ENCODE results near the gene EHD3.

EHD3 gene

DNA sequence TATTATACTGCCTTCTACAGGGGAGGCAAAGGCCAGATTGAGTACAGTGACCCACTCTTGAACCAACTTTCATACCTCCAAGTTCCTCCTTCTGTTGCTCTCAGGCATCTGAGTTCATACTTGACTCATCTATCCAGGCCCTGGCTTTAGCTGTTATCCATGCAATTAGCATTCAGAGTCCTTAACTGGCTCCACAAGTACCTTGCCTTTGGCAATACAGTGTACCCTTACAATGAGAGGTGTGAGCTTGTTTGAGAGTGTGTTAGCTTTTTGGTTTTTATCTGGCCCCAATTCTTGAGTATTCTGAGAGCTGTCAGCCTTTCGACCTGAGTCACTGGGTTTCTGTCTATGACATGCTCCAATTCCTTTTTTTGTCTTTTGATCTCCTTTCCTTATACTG, 60.2 kb downstream of the EHD3 start:
- DNase-seq (ENCODE audit: low spot score), result no peak

DNA sequence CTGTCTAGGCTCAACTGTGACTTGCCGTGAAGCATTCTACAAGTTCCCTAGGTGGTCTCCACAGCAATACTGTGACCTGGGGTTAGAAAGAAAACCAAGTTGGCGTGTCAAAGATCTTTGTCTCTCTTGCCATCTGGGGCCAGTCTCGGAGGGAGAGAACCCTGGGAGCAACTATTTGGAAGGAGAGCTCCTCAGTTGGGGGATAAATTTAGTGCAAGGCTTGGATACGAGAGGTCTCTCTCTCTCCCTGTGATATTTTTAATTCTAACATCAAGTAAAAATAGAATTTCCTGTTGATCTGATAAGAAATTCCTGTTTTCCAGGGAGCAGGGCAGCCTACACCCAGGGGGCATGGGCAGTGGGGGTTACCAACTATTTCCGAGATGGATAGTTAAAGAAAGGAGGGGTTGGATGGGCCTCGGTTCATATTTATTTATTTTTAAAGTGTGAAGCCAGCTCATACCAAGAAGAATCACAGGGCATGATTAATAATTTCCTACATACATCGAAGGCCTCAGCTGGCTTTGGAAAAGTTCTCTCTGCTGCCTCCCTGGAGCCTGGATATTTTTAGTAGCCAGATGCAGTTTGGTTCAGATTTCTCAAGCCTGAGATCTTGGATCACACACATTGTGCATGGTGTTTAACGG, 62.8 kb downstream of the EHD3 start:
- peak; percentile 44 for DNase-seq (ENCODE audit: low spot score)

DNA sequence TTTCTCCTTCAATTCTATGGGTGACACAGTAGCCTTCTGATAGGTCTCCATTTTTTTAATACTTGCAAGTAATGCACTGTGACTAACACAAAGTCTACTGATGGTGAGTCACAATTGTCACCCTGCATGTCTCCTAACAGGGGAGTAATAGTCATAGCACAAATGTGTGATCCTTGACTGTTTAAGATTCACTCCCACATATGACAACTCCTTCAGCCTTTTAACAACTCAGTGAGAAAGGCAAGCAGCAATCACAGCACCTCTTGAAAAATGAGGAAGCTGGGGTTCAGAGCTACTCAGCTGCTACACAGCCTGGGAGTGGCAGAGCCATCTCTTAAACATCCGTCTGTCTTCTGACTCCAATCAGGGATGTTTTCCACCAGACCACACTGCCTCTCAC, 63.8 kb downstream of the EHD3 start:
- peak; percentile 56 for DNase-seq (ENCODE audit: low spot score)

DNA sequence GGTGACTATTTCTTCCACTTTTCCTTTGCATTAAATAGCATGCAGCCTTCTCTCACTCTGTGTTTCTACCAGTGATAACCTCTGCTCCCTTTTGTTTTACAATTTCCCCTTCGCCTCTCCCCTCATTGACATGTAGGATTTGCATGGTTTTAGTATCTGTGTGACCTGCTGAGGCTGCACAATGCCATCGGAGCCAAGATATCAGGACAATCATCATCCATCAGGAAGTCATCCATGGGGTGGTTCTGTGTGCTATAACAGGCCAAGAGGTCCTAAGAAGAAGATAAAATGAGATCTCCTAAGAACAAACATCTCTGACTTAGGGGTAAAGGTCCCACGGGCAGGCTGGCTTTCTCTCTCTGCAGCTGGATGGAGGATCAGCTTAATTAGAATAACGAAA, 65.6 kb downstream of the EHD3 start:
- DNase-seq (ENCODE audit: low spot score), result no peak

GRCh38 chr2:31300309-31300708, 66.4 kb downstream of the EHD3 start:
- no peak for DNase-seq (ENCODE audit: low spot score)

DNA sequence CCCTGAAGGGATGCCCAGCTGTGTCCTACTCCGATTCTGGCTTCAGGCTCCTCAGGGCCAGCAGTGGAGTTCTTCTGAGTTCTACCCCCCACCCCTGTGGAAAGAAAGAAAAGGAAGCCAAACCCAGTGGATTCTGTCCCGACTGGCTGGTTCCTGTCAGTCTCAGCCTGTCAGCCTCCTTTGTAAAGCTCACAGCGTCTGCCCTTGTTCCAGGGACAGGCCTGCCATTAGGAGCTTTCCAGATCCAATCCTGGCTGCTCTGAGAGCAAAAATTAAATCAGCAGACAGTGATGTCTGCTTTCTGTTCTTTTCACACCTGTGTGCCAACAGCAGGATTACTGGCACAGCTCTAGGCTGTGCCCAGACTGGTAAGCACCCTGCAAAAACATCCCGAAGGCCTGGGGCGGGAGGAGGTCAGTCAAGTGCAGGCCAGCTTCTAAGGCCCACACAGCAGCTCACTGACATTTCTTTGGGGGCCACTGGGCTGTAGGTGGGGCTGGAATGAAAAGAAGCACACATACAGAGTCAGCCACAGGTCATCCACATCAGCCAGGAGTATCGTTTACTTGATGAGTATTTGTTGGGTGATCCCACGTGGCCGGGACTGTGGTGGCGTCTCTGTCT, 69.1 kb downstream of the EHD3 start:
- DNase-seq (ENCODE audit: low spot score), result no peak

DNA sequence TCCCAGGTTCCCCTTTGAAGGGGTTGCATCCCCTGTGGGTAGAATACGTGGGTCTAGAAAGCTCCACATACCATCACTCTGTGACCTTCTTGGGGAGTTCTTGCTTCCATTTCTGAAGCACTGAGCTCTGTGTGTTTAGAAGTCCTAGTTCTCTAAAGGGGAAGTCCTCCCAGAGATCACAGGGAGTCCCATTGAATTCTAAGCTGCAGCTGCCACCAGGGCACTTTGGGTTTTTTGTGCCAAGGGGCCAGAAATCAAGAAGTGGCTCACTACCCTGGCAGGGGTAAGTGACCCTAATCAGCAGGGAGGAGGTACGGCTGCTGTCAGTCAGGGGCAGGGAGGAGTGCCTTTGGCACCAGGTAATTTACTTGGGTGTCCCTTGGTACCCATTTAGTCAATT, 70.9 kb downstream of the EHD3 start:
- no peak for DNase-seq (ENCODE audit: low spot score)

GRCh38 chr2:31312898-31313297, 78.9 kb downstream of the EHD3 start:
- peak; percentile 31 for DNase-seq (ENCODE audit: low spot score)

- DNase-seq (ENCODE audit: low spot score), result no peak
These were observed 80.8 kb downstream of the EHD3 start for GRCh38 chr2:31314761-31315160.

DNA sequence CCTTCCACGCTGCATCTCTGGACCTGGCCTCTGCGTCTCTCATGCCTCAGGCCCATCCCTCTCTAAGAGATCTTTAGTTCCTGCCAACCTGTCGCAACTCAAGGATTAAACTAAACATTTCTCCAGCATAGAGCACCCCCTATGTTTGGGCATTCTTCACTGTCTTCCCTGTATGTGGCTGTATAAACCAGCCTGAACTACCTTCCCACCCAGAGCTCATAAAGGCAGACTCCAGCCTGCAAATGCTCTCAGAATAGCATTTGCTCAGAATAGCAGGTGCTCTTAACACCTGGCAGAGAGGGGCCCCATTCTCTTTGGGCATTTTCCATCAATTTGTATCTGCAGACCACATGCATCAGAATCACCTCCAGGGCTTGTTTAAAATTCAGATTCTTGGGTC, 83.4 kb downstream of the EHD3 start:
- DNase-seq (ENCODE audit: low spot score), result no peak

DNA sequence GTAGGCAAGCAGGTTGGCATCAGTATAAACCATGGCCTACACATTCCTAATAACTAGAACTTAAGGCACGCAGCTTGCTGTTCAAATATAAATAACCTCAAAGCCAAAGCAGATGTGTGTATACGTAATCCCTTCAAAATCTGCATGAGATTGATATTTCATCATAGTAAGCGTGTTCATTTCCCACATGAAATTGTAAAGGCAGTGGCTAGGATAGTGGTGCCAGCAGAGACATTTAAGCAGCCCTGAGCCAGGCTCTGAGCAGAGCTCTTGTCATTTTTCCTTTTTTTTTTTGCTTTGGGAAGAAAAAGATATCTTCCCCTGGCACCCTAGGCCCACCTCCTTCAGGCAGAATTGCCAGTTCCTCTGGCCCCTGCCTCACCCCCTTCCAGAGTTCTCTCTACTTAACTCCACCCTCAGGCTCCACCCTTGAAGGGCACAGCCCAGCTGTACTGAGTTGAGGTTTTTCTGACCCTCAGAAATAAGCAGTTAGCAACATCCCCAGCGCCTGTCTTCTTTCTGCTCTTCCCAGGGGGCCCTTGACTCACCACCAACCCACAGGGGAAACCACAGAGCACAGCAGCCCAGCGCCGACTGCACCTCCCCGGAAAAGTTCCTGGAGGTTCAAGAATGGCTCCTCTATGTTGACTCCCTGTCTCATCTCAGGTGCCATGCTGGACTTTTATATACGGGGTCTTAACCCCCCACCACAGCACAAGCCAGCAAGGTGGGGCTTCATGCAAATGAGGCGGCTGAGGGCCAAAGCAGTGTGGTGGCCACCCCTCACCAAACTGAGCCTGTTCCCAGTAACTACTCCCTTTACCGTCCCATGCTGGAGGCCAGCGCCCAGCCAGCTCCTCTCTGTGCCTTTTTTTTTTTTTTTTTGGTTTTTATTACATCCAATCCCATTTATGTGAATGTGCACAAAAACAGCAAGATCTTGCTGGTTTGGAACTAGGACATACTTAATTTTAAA, 84.7 kb downstream of the EHD3 start:
- peak; percentile 52 for DNase-seq (ENCODE audit: low spot score)

Measured in AG20443 (cell line).